Stimulated activated CD8-positive, alpha-beta memory T cell treated with anti-CD3 and anti-CD28 coated beads, Interleukin-4, amount 100 ng/mL, for 24 hours (primary cell): ENCODE results near the gene KCNQ4.

Source experiments
- DNase-seq: peaks from one replicate; pipeline ENCODE4 v3.0.0-alpha.2; 2020; ENCODE audit warnings: low read depth

Gene KCNQ4

GRCh38 chr1:40795811-40796586 lies 12.4 kb downstream of the KCNQ4 start:
- DNase-seq, result no peak

- DNase-seq, result no peak
Measured at GRCh38 chr1:40796939-40797667, 13.5 kb downstream of the KCNQ4 start.

- DNase-seq, result no peak
Measured at GRCh38 chr1:40797668-40798010, 14.1 kb downstream of the KCNQ4 start.

GRCh38 chr1:40798366-40799281 lies 15.0 kb downstream of the KCNQ4 start:
- DNase-seq, result no peak

GRCh38 chr1:40799351-40799867 lies 15.8 kb downstream of the KCNQ4 start:
- DNase-seq, result no peak

GRCh38 chr1:40801742-40802077 lies 18.1 kb downstream of the KCNQ4 start:
- DNase-seq, result no peak

GRCh38 chr1:40802078-40802741 lies 18.6 kb downstream of the KCNQ4 start:
- peak; percentile 71 for DNase-seq

GRCh38 chr1:40802742-40803113 lies 19.1 kb downstream of the KCNQ4 start:
- no peak for DNase-seq

GRCh38 chr1:40803447-40803846 lies 19.9 kb downstream of the KCNQ4 start:
- DNase-seq, result no peak

- DNase-seq, result no peak
Measured at GRCh38 chr1:40803902-40804301, 20.3 kb downstream of the KCNQ4 start.

- no peak for DNase-seq
Measured at GRCh38 chr1:40806240-40806639, 22.7 kb downstream of the KCNQ4 start.

GRCh38 chr1:40806731-40807695 lies 23.4 kb downstream of the KCNQ4 start:
- DNase-seq, result no peak

GRCh38 chr1:40808002-40808401 lies 24.4 kb downstream of the KCNQ4 start:
- DNase-seq, result no peak

- DNase-seq, result no peak
Measured at GRCh38 chr1:40808444-40808843, 24.9 kb downstream of the KCNQ4 start.

GRCh38 chr1:40808909-40809308 lies 25.3 kb downstream of the KCNQ4 start:
- DNase-seq, result no peak

- no peak for DNase-seq
Measured at GRCh38 chr1:40810927-40811326, 27.3 kb downstream of the KCNQ4 start.

GRCh38 chr1:40815420-40815819 lies 31.8 kb downstream of the KCNQ4 start:
- no peak for DNase-seq

GRCh38 chr1:40817791-40818263 lies 34.2 kb downstream of the KCNQ4 start:
- DNase-seq, result no peak

GRCh38 chr1:40818264-40818961 lies 34.8 kb downstream of the KCNQ4 start:
- peak; percentile 81 for DNase-seq

GRCh38 chr1:40819101-40819500 lies 35.5 kb downstream of the KCNQ4 start:
- DNase-seq, result no peak
